Naive thymus-derived CD4-positive, alpha-beta T cell (primary cell): Measurements from ENCODE around the gene IPCEF1. TPM values are rescaled to one million over a fixed set of nuclear protein-coding genes. Genes with fewer than 3 reads are reported as not detected.

Source experiments
- ATAC-seq: fragments of 150-1000 bp; cut with Tn5 transposase; 2 replicates; pipeline ENCODE4 v1.10.0; 2021; ENCODE audit warnings: mild to moderate bottlenecking, moderate library complexity
- CTCF ChIA-PET: fragments of 350-600 bp; sonication (Branson Sonifier 250); formaldehyde crosslinking; loops from one replicate; lab custom pipeline; 2021; ENCODE audit warnings: antibody characterized with exemption; lab: Charles Lee
- POLR2A ChIA-PET: fragments of 350-600 bp; sonication (Branson Sonifier 250); formaldehyde crosslinking; loops from one replicate; lab custom pipeline; 2021; ENCODE audit warnings: antibody characterized with exemption, inconsistent platforms; lab: Charles Lee
- DNase-seq, 9 donors: peaks; one replicate each; pipeline versions ENCODE4 v3.0.0 to v3.0.0-alpha.2; 2020 to 2022; ENCODE audit warnings: mixed read lengths in 1 of 9
- H3K27ac ChIP-seq: one replicate; pipeline ENCODE4 v1.7.0; 2013; ENCODE audit warnings: mild to moderate bottlenecking, low read depth, low read length, moderate library complexity
- H3K27me3 ChIP-seq, 2 donors: one replicate each; pipeline ENCODE4 v1.7.0; 2013; ENCODE audit warnings: low read length in 2 of 2, mild to moderate bottlenecking in 2 of 2, moderate library complexity in 2 of 2; ENCODE audit not compliant: control insufficient read depth in 2 of 2, insufficient read depth in 2 of 2
- H3K36me3 ChIP-seq, 3 experiments: 1 replicate in 2 of 3; 2 replicates in 1 of 3; pipeline ENCODE4 v1.7.0; 2013; ENCODE audit warnings: low read length in 3 of 3, mild to moderate bottlenecking in 3 of 3, moderate library complexity in 1 of 3; ENCODE audit not compliant: insufficient read depth in 3 of 3, control insufficient read depth in 2 of 3
- H3K4me1 ChIP-seq, 2 donors: one replicate each; pipeline ENCODE4 v1.7.0; 2013; ENCODE audit warnings: low read length in 2 of 2, mild to moderate bottlenecking in 2 of 2, moderate library complexity in 1 of 2; ENCODE audit not compliant: control insufficient read depth in 2 of 2, insufficient read depth in 2 of 2
- H3K4me3 ChIP-seq: 2 replicates; pipeline ENCODE4 v1.7.0; 2013; ENCODE audit warnings: mild to moderate bottlenecking, low read length
- H3K9me3 ChIP-seq, 3 experiments: 1 replicate in 2 of 3; 2 replicates in 1 of 3; pipeline ENCODE4 v1.7.0; 2013; ENCODE audit warnings: low read length in 3 of 3; ENCODE audit not compliant: control insufficient read depth in 2 of 3
- H3K27ac Mint-ChIP-seq, 9 donors: one replicate each; pipeline ENCODE4 v1.8.0; 2020 to 2022; ENCODE audit warnings: mixed read lengths in 9 of 9, mild to moderate bottlenecking in 8 of 9, moderate library complexity in 5 of 9, inconsistent platforms in 2 of 9
- H3K27me3 Mint-ChIP-seq, 5 donors: one replicate each; pipeline ENCODE4 v1.8.0; 2021 to 2022; ENCODE audit warnings: mixed read lengths in 5 of 5, mild to moderate bottlenecking in 1 of 5
- H3K36me3 Mint-ChIP-seq, 5 donors: one replicate each; pipeline ENCODE4 v1.8.0; 2020 to 2022; ENCODE audit warnings: mixed read lengths in 5 of 5, mild to moderate bottlenecking in 3 of 5, inconsistent platforms in 1 of 5
- H3K4me1 Mint-ChIP-seq, 7 donors: one replicate each; pipeline ENCODE4 v1.8.0; 2020 to 2022; ENCODE audit warnings: mixed read lengths in 7 of 7, mild to moderate bottlenecking in 3 of 7, inconsistent platforms in 1 of 7
- H3K4me3 Mint-ChIP-seq, 10 donors: one replicate each; pipeline ENCODE4 v1.8.0; 2020 to 2022; ENCODE audit warnings: mild to moderate bottlenecking in 10 of 10, mixed read lengths in 10 of 10, moderate library complexity in 6 of 10, inconsistent platforms in 2 of 10
- H3K9me3 Mint-ChIP-seq, 11 donors: one replicate each; pipeline ENCODE4 v1.8.0; 2020 to 2022; ENCODE audit warnings: mixed read lengths in 11 of 11, mild to moderate bottlenecking in 4 of 11, inconsistent platforms in 1 of 11, moderate library complexity in 1 of 11
- intact Hi-C, 2 donors: fragments of 100-400 bp; cut with micrococcal nuclease; formaldehyde crosslinking; loops; one replicate each; pipeline ENCODE4 v1.15.1; 2023
- polyA plus RNA-seq, 2 donors: library from polyadenylated mRNA; unstranded; fragments of 300-500 nt; fragmentation: Illumina TruSeq; gene quantifications; one replicate each; pipeline ENCODE4 v1.2.3, GENCODE V29; 2021
- total RNA-seq, 6 experiments: library from RNA in 5 of 6; stranded (reverse) in 5 of 6; gene quantifications; 1 replicate in 5 of 6; 2 replicates in 1 of 6; pipeline ENCODE4 v1.2.3 and lab custom pipeline; 2021 to 2026

IPCEF1 gene
- total and polyA plus RNA-seq, 7 experiments from 2014 or later: 12.0 to 122 (median 99.7) TPM

GRCh38 chr6:154397491-154398195, 41.0 kb upstream of the IPCEF1 start:
- Mint-ChIP-seq H3K9me3 (no peaks in the 10 kb centered on the region), H3K4me3 (no peak overlapping the region), H3K27ac (no peak overlapping the region), H3K27me3 (peaks cover 0 to 2% (median 0%) of the 10 kb centered on the region in 5 donors), H3K36me3 (no peaks in the 10 kb centered on the region), H3K4me1 (peaks cover 0 to 12% (median 5%) of the 10 kb centered on the region in 7 donors)
- H3K4me1 ChIP-seq: no peaks in the 10 kb centered on the region
- intact Hi-C loops: no loop called here
- no peak overlapping the region for H3K27ac ChIP-seq
- no peak for ATAC-seq
- no peaks in the 10 kb centered on the region for H3K27me3 ChIP-seq
- DNase-seq: no peak
- H3K9me3 ChIP-seq: no peaks in the 10 kb centered on the region
- ChIA-PET CTCF (no interaction called here), POLR2A (no interaction called here)
- no peak overlapping the region for H3K4me3 ChIP-seq
- no peaks in the 10 kb centered on the region for H3K36me3 ChIP-seq

DNA sequence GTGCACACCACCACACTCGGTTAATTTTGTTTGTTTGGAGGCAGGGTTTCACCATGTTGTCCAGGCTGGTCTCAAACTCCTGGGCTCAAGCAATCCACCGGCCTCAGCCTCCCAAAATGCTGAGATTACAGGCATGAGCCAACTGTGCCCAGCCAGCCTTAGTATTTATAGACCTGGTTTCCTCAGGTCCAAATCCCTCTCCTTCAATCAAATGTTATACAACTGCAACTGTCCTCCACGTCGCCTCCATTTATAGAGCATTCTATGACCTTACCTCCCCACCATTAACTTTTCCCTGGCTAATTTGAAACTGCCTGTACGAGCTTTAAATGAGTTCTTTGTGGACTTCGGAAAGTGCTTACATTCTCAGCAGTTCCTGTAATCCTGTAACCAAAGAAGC, 39.3 kb upstream of the IPCEF1 start:
- H3K27me3 Mint-ChIP-seq: peaks cover 0 to 5% (median 2%) of the 10 kb centered on the region in 5 donors
- peaks cover 0 to 8% (median 0%) of the 10 kb centered on the region in 11 donors for H3K9me3 Mint-ChIP-seq
- H3K4me1 ChIP-seq: no peaks in the 10 kb centered on the region
- peaks cover 0 to 12% (median 5%) of the 10 kb centered on the region in 7 donors for H3K4me1 Mint-ChIP-seq
- no peaks in the 10 kb centered on the region for H3K9me3 ChIP-seq
- H3K4me3 ChIP-seq: no peak overlapping the region
- H3K27me3 ChIP-seq: no peaks in the 10 kb centered on the region
- no peak for ATAC-seq
- ChIA-PET CTCF (no interaction called here), POLR2A (no interaction called here)
- H3K4me3 Mint-ChIP-seq: no peak overlapping the region
- no peak overlapping the region for H3K27ac ChIP-seq
- intact Hi-C loops: no loop called here
- H3K36me3 Mint-ChIP-seq: no peaks in the 10 kb centered on the region
- H3K36me3 ChIP-seq: no peaks in the 10 kb centered on the region
- H3K27ac Mint-ChIP-seq: no peak overlapping the region
- no peak for DNase-seq

DNA sequence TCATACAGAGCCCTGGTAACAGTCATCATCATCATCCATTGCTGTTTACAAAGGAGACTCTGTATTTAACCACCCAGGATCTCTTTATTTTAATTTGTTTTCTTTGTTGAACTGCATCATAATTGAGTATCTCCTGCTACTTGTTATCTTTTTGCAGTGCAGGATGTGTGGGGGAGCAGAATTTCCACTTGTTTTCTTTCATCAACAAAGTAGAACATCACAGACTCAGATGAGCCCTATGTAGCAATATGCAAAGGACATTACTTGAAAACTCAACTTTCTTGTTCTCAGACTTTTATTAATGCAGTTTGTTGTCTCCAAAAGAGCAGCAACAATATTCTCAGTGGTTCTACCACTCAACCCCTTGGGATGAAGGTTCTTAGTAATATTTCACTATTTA, 38.7 kb upstream of the IPCEF1 start:
- no peak for ATAC-seq
- CTCF ChIA-PET: no interaction called here
- no peak overlapping the region for H3K27ac Mint-ChIP-seq
- peaks cover 0 to 12% (median 5%) of the 10 kb centered on the region in 7 donors for H3K4me1 Mint-ChIP-seq
- DNase-seq: peak in 1 of 9 donors; percentile 9
- H3K27ac ChIP-seq: no peak overlapping the region
- H3K36me3 ChIP-seq: no peaks in the 10 kb centered on the region
- intact Hi-C loops: no loop called here
- no peaks in the 10 kb centered on the region for H3K27me3 ChIP-seq
- POLR2A ChIA-PET: no interaction called here
- no peaks in the 10 kb centered on the region for H3K9me3 ChIP-seq
- H3K4me3 Mint-ChIP-seq: no peak overlapping the region
- H3K4me3 ChIP-seq: no peak overlapping the region
- H3K4me1 ChIP-seq: no peaks in the 10 kb centered on the region
- peaks cover 0 to 5% (median 2%) of the 10 kb centered on the region in 5 donors for H3K27me3 Mint-ChIP-seq
- H3K9me3 Mint-ChIP-seq: peaks cover 0 to 8% (median 0%) of the 10 kb centered on the region in 11 donors
- H3K36me3 Mint-ChIP-seq: no peaks in the 10 kb centered on the region

DNA sequence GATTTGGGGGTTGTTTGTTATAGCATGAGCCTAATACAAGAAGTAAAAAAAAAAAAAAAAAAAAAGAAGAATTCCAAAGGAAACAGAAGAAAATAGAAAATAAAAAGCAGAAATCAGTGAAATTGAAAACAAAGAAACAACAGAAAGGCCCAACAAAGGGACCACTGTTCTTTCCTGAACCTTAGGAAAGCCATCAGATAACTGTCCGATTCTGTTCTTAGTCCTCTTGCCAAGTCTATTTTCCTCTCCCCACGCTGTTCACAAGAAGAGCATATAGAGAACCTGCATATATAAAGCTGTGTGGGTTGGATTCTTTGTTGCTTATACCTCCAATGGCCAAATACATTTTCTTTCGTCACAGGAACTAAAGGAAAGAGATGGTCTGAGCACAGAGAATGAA, 38.0 kb upstream of the IPCEF1 start:
- Mint-ChIP-seq H3K9me3 (peaks cover 0 to 8% (median under 1%) of the 10 kb centered on the region in 11 donors), H3K4me3 (no peak overlapping the region), H3K36me3 (no peaks in the 10 kb centered on the region), H3K4me1 (peaks cover 0 to 12% (median 5%) of the 10 kb centered on the region in 7 donors), H3K27me3 (peaks cover 0 to 10% (median 3%) of the 10 kb centered on the region in 5 donors), H3K27ac (peak overlapping the region in 1 of 9 donors; percentile 13)
- Histone ChIP-seq H3K27ac (no peak overlapping the region), H3K27me3 (no peaks in the 10 kb centered on the region), H3K9me3 (no peaks in the 10 kb centered on the region), H3K4me1 (no peaks in the 10 kb centered on the region), H3K36me3 (no peaks in the 10 kb centered on the region), H3K4me3 (no peak overlapping the region)
- intact Hi-C loops: no loop called here
- POLR2A ChIA-PET: no interaction called here
- CTCF ChIA-PET: no interaction called here
- ATAC-seq (no peak), DNase-seq (no peak)

DNA sequence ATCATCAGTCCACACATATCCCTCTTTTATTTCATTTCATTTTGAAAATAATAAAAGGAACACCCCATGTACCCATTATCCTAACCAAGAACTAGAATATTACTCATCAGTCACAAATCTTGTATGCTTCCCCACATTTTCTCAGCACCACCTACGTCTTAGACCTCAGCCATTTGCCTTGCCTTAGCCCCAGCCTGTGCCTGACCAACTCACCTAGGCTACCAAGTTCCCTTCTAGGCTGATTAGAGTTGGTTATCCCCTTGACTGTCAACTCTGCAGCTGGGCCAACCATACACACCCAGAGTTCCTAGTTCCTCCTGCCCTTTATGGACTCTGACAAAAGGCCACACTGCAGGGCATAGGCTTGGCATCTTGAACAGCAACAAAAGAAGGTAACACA, 33.4 kb upstream of the IPCEF1 start:
- no peaks in the 10 kb centered on the region for H3K9me3 ChIP-seq
- H3K4me1 Mint-ChIP-seq: peaks cover 0 to 5% (median 5%) of the 10 kb centered on the region in 7 donors
- no peaks in the 10 kb centered on the region for H3K4me1 ChIP-seq
- peaks cover 0 to 3% of the 10 kb centered on the region in 2 donors for H3K27me3 ChIP-seq
- H3K4me3 Mint-ChIP-seq: no peak overlapping the region
- no peak overlapping the region for H3K27ac ChIP-seq
- H3K27ac Mint-ChIP-seq: no peak overlapping the region
- H3K9me3 Mint-ChIP-seq: peaks cover 0 to 16% (median 2%) of the 10 kb centered on the region in 11 donors
- H3K36me3 ChIP-seq: no peaks in the 10 kb centered on the region
- no peak overlapping the region for H3K4me3 ChIP-seq
- no peak for DNase-seq
- intact Hi-C loops: no loop called here
- ChIA-PET CTCF (no interaction called here), POLR2A (no interaction called here)
- no peak for ATAC-seq
- peaks cover 0 to 3% (median 0%) of the 10 kb centered on the region in 5 donors for H3K36me3 Mint-ChIP-seq
- peaks cover 5 to 29% (median 11%) of the 10 kb centered on the region in 5 donors for H3K27me3 Mint-ChIP-seq

GRCh38 chr6:154388803-154389202, 32.2 kb upstream of the IPCEF1 start:
- DNase-seq (no peak), ATAC-seq (no peak)
- Mint-ChIP-seq H3K36me3 (peaks cover 0 to 3% (median 0%) of the 10 kb centered on the region in 5 donors), H3K9me3 (peaks cover 0 to 16% (median 3%) of the 10 kb centered on the region in 11 donors), H3K4me1 (no peaks in the 10 kb centered on the region), H3K27me3 (peaks cover 5 to 30% (median 11%) of the 10 kb centered on the region in 5 donors), H3K4me3 (no peak overlapping the region), H3K27ac (no peak overlapping the region)
- Histone ChIP-seq H3K36me3 (no peaks in the 10 kb centered on the region), H3K27me3 (peaks cover 0 to 3% of the 10 kb centered on the region in 2 donors), H3K4me1 (no peaks in the 10 kb centered on the region), H3K27ac (no peak overlapping the region), H3K9me3 (no peaks in the 10 kb centered on the region), H3K4me3 (no peak overlapping the region)
- CTCF ChIA-PET: no interaction called here
- intact Hi-C loops: no loop called here
- POLR2A ChIA-PET: no interaction called here
